ELR (cell line): ENCODE data around the gene MADCAM1.
A peak's percentile ranks its signal among the peaks of the same experiment; 100 is the strongest.
"Not testable (repeated sequence)": the region's sequence is repeated elsewhere in the genome, so short reads cannot be mapped to it uniquely, and the experiment has no call there.

Source experiments
- DNase-seq: peaks from one replicate; pipeline ENCODE4 v3.0.0-alpha.2; 2015; ENCODE audit warnings: low read depth

The MADCAM1 gene

DNA sequence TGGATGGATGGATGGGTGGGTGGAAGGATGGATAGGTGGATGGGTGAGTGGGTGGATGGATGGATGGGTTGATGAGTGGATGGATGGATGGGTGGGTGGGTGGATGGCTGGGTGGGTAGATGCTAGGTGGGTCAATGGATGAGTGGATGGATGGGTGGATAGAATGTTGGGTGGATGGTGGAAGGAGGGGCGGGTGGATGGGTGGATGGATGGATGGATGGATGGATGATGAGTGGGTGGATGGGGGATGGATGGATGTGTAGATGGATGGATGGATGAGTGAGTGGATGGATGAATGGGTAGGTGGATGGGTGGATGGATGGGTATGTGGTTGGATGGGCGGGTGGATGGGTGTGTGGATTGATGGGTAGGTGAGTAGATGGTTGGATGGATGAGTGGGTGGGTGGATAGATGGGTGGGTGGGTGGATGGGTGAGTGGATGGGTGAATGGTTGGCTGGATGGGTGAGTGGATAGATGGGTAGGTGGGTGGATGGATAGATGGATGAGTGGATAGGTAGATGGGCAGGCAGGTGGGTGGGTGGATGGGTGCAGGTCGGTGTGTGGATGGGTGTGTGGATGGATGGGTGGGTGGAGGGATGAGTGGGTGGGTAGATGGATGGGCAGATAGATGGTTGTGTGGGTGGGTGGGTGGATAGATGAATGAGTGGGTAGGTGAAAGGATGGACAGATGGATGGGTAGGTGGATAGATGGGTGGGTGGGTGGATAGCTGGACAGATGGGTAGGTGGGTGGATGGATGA is 31.1 kb upstream of the MADCAM1 start:
- DNase-seq = no peak

GRCh38 chr19:467554-467953 is 28.7 kb upstream of the MADCAM1 start:
- DNase-seq = no peak

GRCh38 chr19:468587-469256 is 27.6 kb upstream of the MADCAM1 start:
- no peak for DNase-seq

GRCh38 chr19:469833-470232 is 26.5 kb upstream of the MADCAM1 start:
- no peak for DNase-seq

- no peak for DNase-seq
Measured at GRCh38 chr19:470701-471100, 25.6 kb upstream of the MADCAM1 start.

GRCh38 chr19:472005-472858 is 24.1 kb upstream of the MADCAM1 start:
- DNase-seq = peak; percentile 64

DNA sequence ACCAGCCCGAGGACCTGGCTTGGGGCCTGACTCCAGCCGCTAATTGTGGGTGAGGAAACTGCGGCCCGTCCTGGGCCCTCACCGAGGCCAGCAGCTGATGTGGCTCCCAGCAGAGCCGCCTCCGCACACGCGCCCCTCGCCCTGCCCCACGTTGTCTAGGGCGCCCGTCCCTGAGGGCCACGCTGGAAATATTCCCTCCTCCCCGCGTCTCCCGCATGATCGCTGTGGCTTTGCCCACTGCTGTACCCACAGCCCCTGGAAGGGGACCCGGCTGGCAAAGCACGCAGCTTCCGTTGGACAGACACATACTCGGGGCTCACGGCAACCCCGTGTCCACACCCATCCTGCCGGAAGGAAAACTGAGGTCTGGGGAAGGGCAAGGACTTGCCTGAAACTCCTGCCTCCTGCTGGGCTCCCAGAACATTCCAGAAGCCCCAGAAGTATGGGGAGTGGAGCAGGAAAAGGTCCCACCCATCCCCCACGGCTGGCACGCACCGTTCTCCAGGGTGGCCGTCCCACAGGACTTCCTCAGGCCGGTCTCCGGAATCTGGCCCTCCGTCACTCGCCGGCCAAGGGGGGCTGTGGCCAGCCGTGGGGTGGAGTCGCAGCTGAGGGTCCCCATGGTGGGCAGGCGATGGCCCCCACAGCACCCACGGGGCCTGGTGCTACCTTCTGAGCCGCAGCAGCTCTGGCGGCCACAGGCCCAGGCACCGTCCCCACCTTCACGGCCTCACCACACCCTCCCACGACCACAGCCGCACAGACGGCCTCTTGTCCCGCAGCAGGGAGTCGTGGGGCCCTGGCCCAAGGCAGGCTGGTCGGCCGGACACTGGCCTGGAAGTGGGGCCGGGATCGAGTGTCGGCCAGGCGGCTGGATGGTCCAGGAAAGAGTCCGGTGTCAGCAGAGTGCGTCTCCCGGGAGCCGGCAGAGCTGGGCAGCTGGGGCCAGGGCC is 21.9 kb upstream of the MADCAM1 start:
- no peak for DNase-seq

GRCh38 chr19:475360-475759 is 20.9 kb upstream of the MADCAM1 start:
- no peak for DNase-seq

DNA sequence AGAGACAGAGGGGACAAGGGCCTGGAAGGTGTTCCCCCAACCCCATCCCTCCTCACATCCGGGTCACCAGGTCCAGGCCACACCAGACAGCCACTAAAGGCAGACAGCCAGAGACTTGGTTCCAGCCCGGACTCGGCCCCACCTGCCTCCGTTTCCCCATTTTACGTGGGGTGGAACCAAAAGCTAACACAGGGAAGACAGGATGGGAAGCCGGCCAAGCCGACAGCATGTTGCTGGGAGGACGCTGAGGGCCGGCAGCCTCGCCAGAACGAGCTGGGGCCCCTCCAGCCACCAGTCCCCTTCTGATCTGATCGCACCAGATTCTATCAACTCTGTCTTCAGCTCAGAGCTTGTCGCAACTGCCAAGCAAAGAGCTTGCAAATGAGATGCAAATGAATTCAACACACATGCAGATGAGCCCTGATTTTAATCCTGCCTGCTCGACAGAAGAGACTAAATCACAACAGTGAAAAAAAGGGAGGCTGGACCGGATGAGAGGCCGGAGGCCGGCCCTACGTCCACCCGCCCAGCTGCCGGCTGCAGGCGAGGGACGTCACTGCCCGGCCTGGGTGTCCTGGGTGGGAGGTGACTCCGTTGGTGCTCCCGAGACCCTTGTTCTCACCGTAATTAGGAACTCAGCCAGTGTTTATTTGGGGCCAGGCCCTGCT is 17.9 kb upstream of the MADCAM1 start:
- DNase-seq = no peak

- DNase-seq = no peak
Measured at GRCh38 chr19:478976-479375, 17.3 kb upstream of the MADCAM1 start.

DNA sequence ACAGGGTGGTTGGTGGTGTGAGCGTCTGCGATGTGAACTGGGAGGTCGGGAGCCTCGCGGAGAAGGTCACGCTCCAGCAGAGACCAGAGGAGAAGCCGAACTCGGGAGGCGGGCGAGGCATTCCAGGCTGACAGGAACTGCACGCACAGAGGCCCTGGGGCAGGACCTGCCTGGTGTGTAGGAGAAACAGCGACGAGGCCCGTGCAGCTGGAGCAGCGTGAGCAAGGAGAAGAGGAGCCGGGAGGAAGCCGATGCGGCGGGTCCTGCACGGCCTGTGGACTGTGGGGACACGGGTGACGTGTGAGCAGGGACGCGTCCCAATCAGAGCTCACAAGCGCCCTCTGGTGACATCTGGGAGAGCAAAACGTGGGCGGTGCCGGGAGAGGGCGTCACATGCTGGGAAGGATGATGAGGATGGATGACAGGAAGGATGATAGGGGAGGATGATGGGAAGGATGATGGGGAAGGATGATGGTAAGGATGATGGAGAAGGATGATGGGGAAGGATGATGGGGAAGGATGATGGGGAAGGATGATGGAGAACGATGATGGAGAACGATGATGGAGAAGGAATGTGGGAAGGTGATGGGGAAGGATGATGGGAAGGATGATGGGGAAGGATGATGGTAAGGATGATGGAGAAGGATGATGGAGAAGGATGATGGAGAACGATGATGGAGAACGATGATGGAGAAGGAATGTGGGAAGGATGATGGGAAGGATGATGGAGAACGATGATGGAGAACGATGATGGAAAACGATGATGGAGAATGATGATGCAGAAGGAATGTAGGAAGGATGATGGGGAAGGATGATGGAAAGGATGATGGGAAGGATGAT is 16.1 kb upstream of the MADCAM1 start:
- DNase-seq = peak; percentile 37

DNA sequence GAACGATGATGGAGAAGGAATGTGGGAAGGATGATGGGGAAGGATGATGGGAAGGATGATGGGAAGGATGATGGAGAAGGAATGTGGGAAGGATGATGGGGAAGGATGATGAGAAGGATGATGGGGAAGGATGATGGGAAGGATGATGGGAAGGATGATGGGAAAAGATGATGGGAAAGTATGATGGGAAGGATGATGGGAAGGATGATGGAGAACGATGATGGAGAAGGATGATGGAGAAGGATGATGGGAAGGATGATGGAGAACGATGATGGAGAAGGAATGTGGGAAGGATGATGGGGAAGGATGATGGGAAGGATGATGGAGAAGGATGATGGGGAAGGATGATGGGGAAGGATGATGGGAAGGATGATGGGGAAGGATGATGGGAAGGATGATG is 15.2 kb upstream of the MADCAM1 start:
- not testable (repeated sequence) for DNase-seq

- DNase-seq = peak; percentile 43
Measured at GRCh38 chr19:482186-483041, 13.9 kb upstream of the MADCAM1 start.

GRCh38 chr19:483332-484072 is 12.8 kb upstream of the MADCAM1 start:
- DNase-seq = no peak

- no peak for DNase-seq
Measured at GRCh38 chr19:484494-484893, 11.8 kb upstream of the MADCAM1 start.

GRCh38 chr19:485077-485476 is 11.2 kb upstream of the MADCAM1 start:
- no peak for DNase-seq

- peak; percentile 74 for DNase-seq
Measured at GRCh38 chr19:485583-486236, 10.6 kb upstream of the MADCAM1 start.
